GM12865 (cell line): Measurements from ENCODE around the gene GTF3A.

ENCODE experiments used
- DNase-seq: peaks from one replicate; pipeline ENCODE4 v3.0.0; 2010; ENCODE audit warnings: low read depth
- H3K4me3 ChIP-seq: 2 replicates; pipeline ENCODE4 v1.5.1; 2011; ENCODE audit warnings: mild to moderate bottlenecking, low read depth, low read length, control low read depth
- CTCF ChIP-seq: IDR thresholded peaks from 2 replicates; pipeline ENCODE4 v1.5.1; 2011; ENCODE audit warnings: low read length, control low read depth, low read depth, inconsistent platforms; ENCODE audit not compliant: insufficient read depth; ENCODE audit errors: missing control alignments

Gene GTF3A

GRCh38 chr13:27428160-27428559, 3.7 kb downstream of the GTF3A start:
- TF ChIP-seq CTCF: no peak

GRCh38 chr13:27432180-27432579, 7.8 kb downstream of the GTF3A start:
- TF ChIP-seq CTCF: no peak
- DNase-seq: no peak
- no peak overlapping the region for H3K4me3 ChIP-seq

More at GRCh38 chr13:27428160-27428559, 3.7 kb downstream of the GTF3A start:
- no peak for DNase-seq
- no peak overlapping the region for H3K4me3 ChIP-seq

GRCh38 chr13:27432611-27433210, 8.3 kb downstream of the GTF3A start:
- H3K4me3 ChIP-seq: no peak overlapping the region
- no peak for TF ChIP-seq CTCF
- DNase-seq: no peak

- no peak for TF ChIP-seq CTCF
- H3K4me3 ChIP-seq: no peak overlapping the region
- DNase-seq: no peak
Observed at GRCh38 chr13:27437126-27437525, 12.7 kb downstream of the GTF3A start.

GRCh38 chr13:27440408-27440807, 16.0 kb downstream of the GTF3A start:
- DNase-seq: peak; percentile 48
- TF ChIP-seq CTCF: no peak
- H3K4me3 ChIP-seq: no peak overlapping the region

GRCh38 chr13:27442071-27442647, 17.7 kb downstream of the GTF3A start:
- TF ChIP-seq CTCF: no peak
- no peak overlapping the region for H3K4me3 ChIP-seq
- DNase-seq: no peak

- no peak for TF ChIP-seq CTCF
- no peak overlapping the region for H3K4me3 ChIP-seq
- no peak for DNase-seq
Observed at GRCh38 chr13:27442797-27443196, 18.4 kb downstream of the GTF3A start.
